ENCODE measurements around the gene ZNF501.

ZNF501 gene

GRCh38 chr3:44729384-44729910, at the start of gene ZNF501:
Gene ZNF501, plus strand, starts transcription at chr3:44729635. Its CDS starts 4,787 bp downstream, at chr3:44734422.
- peak; percentile 27 for DNase-seq

GRCh38 chr3:44680921-44681455, 48.4 kb upstream of the ZNF501 start:
- no peak for DNase-seq

DNA sequence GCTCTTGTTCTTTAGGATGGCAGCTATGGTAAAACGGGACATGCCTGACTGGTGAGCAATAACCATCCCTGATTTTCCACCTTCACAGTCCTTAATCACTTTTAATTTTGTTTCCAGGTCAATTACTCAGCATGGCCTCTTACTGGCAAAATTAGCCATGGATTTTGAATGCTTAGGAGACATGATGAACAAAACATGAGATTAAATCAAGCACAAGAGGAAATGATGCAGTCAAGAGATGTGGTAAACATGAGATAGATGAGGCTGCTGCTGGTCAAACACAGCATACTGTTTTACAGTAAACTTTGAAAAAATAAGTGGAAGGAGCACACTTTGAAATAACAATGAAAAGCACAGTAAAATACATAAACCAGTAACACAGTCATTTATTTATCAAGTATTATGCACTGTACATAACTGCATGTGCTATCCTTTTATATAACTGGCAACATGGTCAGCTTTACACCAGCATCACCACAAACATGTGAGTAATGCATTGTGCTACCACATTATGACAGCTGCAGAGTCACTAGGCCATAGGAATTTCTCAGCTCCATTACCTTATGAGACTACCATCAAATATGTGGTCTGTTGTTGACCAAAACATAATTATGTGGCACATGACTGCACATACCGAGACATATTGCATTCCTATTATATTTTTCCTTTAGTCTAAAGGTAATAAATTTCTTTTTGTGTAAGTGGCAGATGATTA, 47.1 kb upstream of the ZNF501 start:
- no peak for DNase-seq

DNA sequence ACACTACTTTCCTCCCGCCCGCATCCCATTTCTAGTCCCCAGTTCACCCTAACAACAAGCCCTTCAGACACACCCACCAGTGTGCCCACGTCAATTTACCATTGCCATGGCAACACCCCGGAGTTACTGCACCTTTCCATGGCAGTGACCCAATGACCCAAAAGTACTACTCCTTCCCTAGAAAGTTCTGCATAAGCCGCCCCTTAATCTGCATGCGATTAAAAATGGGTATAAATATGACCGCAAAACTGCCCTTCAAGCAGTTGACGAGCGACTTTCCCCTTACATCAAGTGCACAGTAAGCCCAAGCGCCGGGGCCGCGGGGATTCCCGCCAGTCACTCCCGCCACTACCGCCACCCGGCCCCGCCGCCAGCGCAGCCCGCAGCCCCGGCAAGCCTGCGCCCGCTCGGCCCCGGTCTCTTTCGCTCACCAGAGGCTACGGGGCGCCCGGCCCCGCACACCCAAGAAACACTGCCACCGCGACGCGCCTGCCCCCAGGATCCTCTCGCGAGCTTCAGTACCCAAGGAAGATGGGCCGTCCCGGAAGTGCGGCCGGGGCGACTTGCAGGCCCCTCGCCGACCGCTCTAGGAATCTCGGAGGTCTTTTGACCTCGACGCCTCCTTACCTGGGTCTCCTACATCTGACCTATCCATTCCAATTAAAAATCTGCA, 44.2 kb upstream of the ZNF501 start:
- DNase-seq = peak; percentile 32

- DNase-seq = no peak
Measured at GRCh38 chr3:44687898-44688297, 41.5 kb upstream of the ZNF501 start.

DNA sequence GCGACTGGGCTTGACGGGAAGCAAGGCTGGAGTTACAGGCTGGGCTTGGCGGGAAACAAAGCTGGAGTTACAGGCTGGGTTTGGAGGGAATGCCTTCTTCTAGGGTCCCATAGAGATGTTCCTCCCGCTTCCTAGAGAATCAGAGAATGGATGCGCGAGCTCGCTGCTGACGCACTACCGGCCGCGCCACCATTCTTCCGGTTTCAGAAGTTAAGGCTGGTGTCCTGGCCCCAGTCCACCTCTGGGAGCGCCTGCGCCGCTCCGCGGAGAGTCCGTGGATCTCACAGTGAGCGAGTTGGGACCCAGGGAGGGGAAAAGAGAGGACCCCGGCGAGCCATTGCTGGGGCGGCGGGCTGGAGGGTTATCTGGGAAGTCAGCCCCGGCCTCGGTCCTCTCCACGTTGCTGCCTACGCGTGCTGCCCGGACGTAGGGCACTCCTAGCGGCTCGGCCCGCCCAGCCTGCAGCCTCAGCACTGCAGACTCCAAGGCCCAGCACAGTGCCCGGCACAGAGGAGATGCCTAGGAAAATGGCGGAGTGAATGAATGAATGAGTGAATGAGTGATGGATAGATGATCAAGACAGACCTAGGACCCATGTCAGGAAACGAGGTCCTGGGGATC, 16.9 kb upstream of the ZNF501 start, which contains the start of gene ZNF502:
Gene ZNF502 (plus strand): TSS at position 206 of the 621 bp plus-strand sequence. CDS start 7,602 bp downstream, outside the sequence.
- peak; percentile 55 for DNase-seq

GRCh38 chr3:44721231-44722102, 8.0 kb upstream of the ZNF501 start:
- DNase-seq = no peak

- no peak for DNase-seq
Measured at GRCh38 chr3:44722103-44722401, 7.4 kb upstream of the ZNF501 start.

- no peak for DNase-seq
Measured at GRCh38 chr3:44734646-44735168, 5.3 kb downstream of the ZNF501 start.

GRCh38 chr3:44761101-44761423, 31.6 kb downstream of the ZNF501 start:
- no peak for DNase-seq

DNA sequence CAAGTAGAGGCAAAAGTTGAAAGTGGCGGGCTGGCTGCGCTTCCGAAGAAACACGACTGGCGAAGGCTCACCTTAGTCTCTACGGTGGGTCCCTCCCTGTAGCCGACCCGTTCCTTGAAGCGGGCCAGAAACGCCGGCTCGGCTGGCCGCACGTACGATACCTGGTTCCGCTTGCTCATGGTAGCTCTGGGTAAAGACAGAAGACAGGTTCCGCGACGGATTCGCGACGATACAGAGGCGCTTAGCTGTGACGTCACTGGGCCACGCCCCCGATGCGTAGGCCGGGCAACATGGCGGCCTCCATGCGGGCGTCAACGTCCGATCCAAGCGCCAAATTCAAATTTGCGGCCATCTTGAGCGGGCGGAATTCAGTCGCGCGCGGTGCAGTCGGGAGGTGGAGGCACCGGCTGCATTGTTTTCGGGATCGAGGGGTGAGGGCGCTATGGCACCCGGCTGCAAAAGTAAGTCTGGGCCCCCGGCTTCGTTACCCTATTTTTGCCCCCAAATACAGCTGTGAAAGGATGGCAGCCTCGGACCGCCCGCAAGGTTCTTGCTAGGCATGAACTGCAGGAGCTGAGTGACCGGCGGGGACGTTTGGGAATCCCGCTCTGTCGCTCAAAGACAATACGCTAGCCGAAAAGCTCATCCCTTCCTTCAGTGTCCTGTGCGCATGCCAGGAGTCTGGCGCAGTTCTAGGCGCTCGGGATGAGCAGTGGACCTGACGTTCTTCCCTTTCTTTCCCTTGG, 32.2 kb downstream of the ZNF501 start, which contains the start of the genes KIAA1143 and KIF15:
Gene KIAA1143 (minus strand): TSS at position 196 of the 746 bp plus-strand sequence. CDS start 17 bp downstream, at position 179.
Gene KIF15 (plus strand): TSS at position 371 of the 746 bp plus-strand sequence. CDS start 72 bp downstream, at position 443.
- DNase-seq = peak; percentile 81

- no peak for DNase-seq
Measured at GRCh38 chr3:44762170-44762677, 32.8 kb downstream of the ZNF501 start.

GRCh38 chr3:44762690-44763089, 33.3 kb downstream of the ZNF501 start:
- DNase-seq = no peak

DNA sequence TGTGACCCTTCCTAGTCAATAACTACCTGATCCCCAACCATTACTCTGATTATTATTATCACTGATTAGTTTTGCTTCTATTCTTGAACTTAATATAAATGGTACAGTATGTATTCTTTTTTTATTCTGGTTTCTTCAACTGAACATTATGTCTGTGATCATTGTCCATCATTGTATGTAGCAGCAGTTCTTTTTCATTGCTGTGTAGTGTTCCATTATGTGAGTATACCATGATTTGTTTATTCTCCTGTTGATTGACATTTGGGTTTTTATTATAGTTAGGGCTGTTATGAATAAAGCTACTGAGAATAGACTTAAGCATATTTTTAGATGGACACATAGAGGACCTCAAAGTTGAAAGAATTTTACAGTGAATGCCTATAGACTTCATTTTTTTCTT, 34.8 kb downstream of the ZNF501 start:
- DNase-seq = no peak

- DNase-seq = no peak
Measured at GRCh38 chr3:44771424-44772098, 42.1 kb downstream of the ZNF501 start.

- DNase-seq = no peak
Measured at GRCh38 chr3:44772099-44772442, 42.6 kb downstream of the ZNF501 start.

DNA sequence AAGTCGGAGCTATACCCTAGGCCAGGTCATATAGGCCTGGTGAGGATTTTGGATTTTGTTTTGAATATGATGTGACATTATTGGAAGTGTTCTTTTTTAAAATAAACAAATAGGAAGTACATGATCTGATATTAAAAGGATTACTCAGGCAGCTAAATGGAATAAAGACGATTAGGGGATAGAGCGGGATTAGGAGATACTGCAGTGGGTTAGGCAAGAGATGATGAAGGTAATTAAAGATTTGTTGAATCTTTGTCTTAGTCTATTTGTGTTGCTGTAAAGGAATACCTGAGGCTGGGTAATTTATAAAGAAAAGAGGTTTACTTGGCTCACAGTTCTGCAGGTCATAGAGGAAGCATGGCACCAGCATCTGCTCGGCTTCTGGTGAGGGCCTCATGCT, 53.5 kb downstream of the ZNF501 start:
- no peak for DNase-seq

Measured in NCI-H446 treated with DMSO at 0.1 percent for 48 hours (cell line).